NCI-H2171 treated with DMSO at 0.1 percent for 48 hours (cell line): ENCODE data around the gene PCYOX1L.

Experiments
- DNase-seq: peaks from one replicate; lab custom pipeline; 2025; lab: John Stamatoyannopoulos, UW

PCYOX1L gene

GRCh38 chr5:149338364-149338763 is 19.5 kb upstream of the PCYOX1L start:
- peak; percentile 37 for DNase-seq

DNA sequence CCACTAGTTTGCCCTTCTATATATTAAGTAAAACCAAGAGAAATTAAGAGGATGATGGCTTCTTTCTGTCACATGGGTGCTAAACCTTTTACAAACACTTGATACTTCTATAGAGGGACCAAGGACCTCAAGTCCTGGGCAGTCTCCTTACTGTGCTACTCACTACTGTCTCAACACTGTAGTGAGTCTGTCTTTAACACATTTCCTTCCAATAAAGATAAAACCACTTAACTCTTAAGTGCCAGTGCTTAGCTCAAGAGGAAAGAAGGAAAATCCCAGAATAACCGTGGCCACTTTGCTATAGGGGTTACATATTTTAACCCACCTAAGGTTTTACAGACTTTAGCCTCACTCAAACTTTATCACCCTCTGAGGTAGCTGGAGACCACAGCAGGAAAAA is 16.9 kb upstream of the PCYOX1L start:
- DNase-seq = no peak

- peak; percentile 16 for DNase-seq
Observed at GRCh38 chr5:149341876-149342275, 16.0 kb upstream of the PCYOX1L start.

DNA sequence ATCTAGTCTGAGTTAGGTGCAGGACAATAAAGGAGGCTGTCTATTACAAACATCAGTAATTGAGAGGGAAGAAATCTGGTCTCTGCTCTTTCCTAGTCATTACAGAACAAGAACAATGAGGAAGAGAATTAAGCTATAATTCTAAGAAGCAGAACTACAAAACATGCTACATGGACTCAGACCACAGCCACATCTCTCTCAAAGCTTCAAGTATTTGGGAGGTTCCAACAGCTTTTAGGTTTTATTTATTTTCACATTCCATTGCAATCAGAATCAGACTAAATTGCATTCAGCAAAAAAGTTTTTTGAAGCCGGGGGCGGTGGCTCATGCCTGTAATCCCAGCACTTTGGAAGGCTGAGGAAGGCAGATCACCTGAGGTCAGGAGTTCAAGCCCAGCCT is 13.7 kb upstream of the PCYOX1L start:
- DNase-seq = no peak

- peak; percentile 90 for DNase-seq
Observed at GRCh38 chr5:149345147-149345891, 12.5 kb upstream of the PCYOX1L start, which contains the start of gene GRPEL2. Gene GRPEL2 (plus strand): TSS chr5:149345499. CDS start chr5:149345540, 41 bp downstream.

DNA sequence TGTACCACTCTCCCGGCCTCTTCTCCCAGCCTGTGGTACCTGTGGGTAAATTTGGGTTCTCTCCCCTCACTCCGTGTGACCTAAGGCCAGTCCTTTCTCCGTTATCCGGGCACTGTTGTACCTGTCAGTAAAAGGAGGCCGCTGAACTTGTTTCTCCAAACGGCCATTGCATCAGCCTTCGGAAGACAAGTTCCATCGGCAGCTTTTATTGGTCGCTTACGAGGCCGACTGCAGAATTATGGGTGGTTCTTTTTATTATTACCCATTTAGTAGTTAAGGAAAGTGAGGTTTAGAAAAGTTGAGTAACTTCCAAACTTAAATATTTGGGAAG is 12.0 kb upstream of the PCYOX1L start:
- no peak for DNase-seq

- DNase-seq = no peak
Observed at GRCh38 chr5:149348518-149348917, 9.3 kb upstream of the PCYOX1L start.

DNA sequence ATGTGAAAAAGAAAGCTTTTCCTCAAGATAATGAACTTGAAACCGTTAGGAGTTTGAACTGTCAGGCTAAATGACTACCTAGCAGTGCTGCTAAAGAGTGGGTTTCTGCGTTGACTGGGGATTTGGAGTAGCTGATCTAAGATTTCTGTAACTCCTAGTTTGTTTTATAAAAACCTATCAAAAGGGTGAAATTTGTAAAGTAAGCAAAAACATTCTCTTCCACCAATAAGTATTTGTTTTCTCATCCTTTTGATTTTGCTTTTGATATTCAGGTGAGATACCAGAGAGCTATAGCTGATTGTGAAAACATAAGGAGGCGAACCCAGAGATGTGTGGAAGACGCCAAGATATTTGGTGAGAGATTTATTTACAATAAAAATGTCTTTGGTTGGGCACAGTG is 8.5 kb upstream of the PCYOX1L start:
- DNase-seq = no peak

- DNase-seq = no peak
Observed at GRCh38 chr5:149352169-149352568, 5.7 kb upstream of the PCYOX1L start.

- no peak for DNase-seq
Observed at GRCh38 chr5:149353911-149354310, 3.9 kb upstream of the PCYOX1L start.

DNA sequence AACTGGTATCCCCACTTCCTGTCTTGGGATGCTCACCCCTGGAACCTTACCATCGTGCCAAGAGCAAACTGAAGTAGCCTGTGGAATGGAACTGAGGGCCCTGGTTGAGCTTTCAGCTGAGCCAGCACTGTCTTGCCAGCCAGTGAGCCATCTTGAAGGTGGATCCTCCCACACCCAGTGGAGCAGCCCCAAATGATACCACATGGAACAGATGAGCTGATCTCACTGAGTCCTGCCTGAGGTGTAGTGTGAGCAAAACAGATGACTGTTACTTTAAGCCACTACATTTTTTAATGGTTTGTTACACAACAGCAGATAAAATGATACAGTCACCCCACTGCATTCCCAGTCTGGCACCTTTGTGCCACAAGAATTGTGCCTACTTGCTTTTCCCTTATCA is 2.2 kb upstream of the PCYOX1L start:
- no peak for DNase-seq

- no peak for DNase-seq
Observed at GRCh38 chr5:149356391-149356790, 1.5 kb upstream of the PCYOX1L start.

GRCh38 chr5:149358294-149358651 is 427 bp downstream of the PCYOX1L start:
- no peak for DNase-seq

GRCh38 chr5:149358868-149359495 is 1.1 kb downstream of the PCYOX1L start:
- no peak for DNase-seq

- no peak for DNase-seq
Observed at GRCh38 chr5:149360272-149360671, 2.4 kb downstream of the PCYOX1L start.

DNA sequence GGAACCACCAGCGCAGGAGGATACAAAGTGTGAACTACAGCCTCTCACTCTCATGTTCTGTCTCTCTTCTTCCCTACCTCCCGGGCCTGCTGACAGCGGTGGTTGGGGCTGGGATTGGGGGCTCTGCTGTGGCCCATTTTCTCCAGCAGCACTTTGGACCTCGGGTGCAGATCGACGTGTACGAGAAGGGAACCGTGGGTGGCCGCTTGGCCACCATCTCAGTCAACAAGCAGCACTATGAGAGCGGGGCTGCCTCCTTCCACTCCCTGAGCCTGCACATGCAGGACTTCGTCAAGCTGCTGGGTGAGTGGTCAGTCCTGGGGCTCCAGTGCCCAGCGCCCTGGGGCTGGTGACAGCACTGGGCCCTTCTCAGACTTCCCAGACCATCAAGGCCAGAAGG is 4.7 kb downstream of the PCYOX1L start:
- no peak for DNase-seq

DNA sequence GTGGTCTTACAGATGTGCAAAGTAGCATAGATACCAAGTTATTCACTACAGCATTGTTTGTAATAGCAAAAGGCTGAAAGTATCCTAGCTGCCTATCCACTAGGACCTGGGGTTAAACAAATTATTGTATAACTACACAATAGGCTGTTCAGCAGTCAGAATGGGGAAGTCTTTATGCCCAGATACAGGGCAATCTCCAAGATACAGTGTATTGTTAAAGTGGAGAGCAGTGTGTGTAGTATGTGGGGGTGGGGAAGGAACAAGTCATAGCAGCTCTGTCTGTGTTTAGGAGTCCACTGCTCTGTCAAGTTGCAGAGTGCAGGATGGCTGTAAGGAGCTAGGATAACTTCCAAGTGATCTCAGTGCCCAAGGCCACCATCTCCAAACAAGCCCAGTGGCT is 5.5 kb downstream of the PCYOX1L start:
- no peak for DNase-seq

- no peak for DNase-seq
Observed at GRCh38 chr5:149363936-149364335, 6.1 kb downstream of the PCYOX1L start.

- no peak for DNase-seq
Observed at GRCh38 chr5:149364719-149365118, 6.9 kb downstream of the PCYOX1L start.

DNA sequence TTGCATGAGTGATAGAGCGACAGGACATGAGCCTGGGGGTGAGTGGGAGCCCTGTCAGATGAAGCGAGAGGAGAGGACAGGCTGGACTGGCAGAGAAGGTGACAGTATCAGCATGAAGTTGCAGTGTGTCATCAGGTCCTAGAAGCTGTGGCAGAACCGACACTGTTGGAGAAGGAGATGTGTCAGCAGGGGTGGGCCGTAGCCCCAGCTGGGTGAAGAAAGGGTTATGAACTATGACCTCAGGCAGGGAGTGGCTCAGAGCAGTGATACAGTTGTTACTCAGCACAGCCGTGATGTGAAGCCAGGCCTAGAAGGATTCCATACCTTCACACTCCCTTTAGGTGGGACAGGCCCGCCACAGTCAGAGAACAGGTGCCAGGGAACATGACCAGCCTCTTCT is 7.6 kb downstream of the PCYOX1L start:
- DNase-seq = no peak

DNA sequence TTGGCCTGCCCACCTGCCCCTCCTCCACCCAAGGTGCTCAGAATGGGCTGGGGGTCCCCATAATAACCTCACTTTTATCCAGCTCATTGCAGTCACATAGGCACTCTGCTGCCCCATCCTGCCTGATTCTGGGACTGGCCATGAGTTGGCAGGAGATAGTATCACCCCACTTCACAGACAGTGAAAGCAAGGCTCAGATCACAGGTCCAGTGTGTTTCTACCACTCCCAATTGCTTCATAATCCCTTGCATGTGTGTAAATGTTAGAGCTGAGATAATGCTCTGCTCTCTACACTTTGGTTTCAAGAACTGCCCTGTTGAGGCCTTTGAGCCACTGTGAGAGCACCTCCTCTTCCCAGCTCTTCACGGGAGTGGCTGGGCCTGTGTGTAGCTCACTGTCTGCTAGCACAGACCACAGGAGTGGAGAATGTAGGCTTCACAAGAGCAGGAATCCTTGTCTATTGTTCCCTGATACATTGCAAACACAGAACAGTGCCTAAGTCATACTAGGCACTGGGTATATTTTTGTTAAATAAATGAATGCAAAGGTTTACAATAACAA is 8.4 kb downstream of the PCYOX1L start:
- no peak for DNase-seq

- peak; percentile 35 for DNase-seq
Observed at GRCh38 chr5:149367249-149367971, 9.6 kb downstream of the PCYOX1L start.
